Mesothelial cell of epicardium (in vitro differentiated cells): Measurements from ENCODE around the gene RMI2. TPM values are rescaled to one million over a fixed set of nuclear protein-coding genes. Genes with fewer than 3 reads are reported as not detected.

Experiments used
- DNase-seq, 2 experiments: peaks; one replicate each; pipeline ENCODE4 v3.0.0; 2021; ENCODE audit warnings: low spot score in 2 of 2; ENCODE audit not compliant: unreplicated experiment in 2 of 2
- H3K27ac Mint-ChIP-seq: 2 replicates; pipeline ENCODE4 v1.8.0; 2021; ENCODE audit warnings: mixed read lengths
- H3K27me3 Mint-ChIP-seq: 2 replicates; pipeline ENCODE4 v1.8.0; 2021; ENCODE audit warnings: low read depth, mixed read lengths
- H3K36me3 Mint-ChIP-seq: 2 replicates; pipeline ENCODE4 v1.8.0; 2021; ENCODE audit warnings: mixed read lengths
- H3K4me1 Mint-ChIP-seq: 2 replicates; pipeline ENCODE4 v1.8.0; 2021; ENCODE audit warnings: mixed read lengths
- H3K4me3 Mint-ChIP-seq: 2 replicates; pipeline ENCODE4 v1.8.0; 2021; ENCODE audit warnings: mild to moderate bottlenecking, moderate library complexity, mixed read lengths
- H3K9me3 Mint-ChIP-seq: 2 replicates; pipeline ENCODE4 v1.8.0; 2021; ENCODE audit warnings: mixed read lengths
- CTCF ChIP-seq: fragments of 200-600 bp; sonication (generic); IDR thresholded peaks from one replicate; pipeline ENCODE4 v1.5.0; 2021; ENCODE audit warnings: antibody characterized with exemption; ENCODE audit not compliant: unreplicated experiment
- total RNA-seq: library from RNA; stranded (reverse); gene quantifications from 3 replicates; pipeline ENCODE4 v1.2.1, GENCODE V29; 2021

The RMI2 gene
- total RNA-seq, 1 donor from 2014 or later, result 22.4 TPM

- Mint-ChIP-seq H3K4me3 (no peak overlapping the region), H3K9me3 (peaks cover 3% of the 10 kb centered on the region), H3K36me3 (no peaks in the 10 kb centered on the region), H3K27me3 (no peaks in the 10 kb centered on the region), H3K4me1 (peaks cover 60% of the 10 kb centered on the region), H3K27ac (peak overlapping the region; percentile 88)
- no peak for DNase-seq
- TF ChIP-seq CTCF, result no peak
Observed at GRCh38 chr16:11355862-11356261, 10.6 kb downstream of the RMI2 start.

- Mint-ChIP-seq H3K27me3 (no peaks in the 10 kb centered on the region), H3K27ac (no peak overlapping the region), H3K9me3 (peaks cover 3% of the 10 kb centered on the region), H3K4me3 (no peak overlapping the region), H3K36me3 (no peaks in the 10 kb centered on the region), H3K4me1 (peaks cover 59% of the 10 kb centered on the region)
- DNase-seq, result peak; percentile 43 to 64
- TF ChIP-seq CTCF, result peak; percentile 43
Observed at GRCh38 chr16:11356573-11357331, 11.5 kb downstream of the RMI2 start.

GRCh38 chr16:11358531-11358930, 13.3 kb downstream of the RMI2 start:
- H3K27ac Mint-ChIP-seq, result peak overlapping the region; percentile 50
- no peaks in the 10 kb centered on the region for H3K27me3 Mint-ChIP-seq
- no peak for TF ChIP-seq CTCF
- no peak for DNase-seq
- H3K36me3 Mint-ChIP-seq, result no peaks in the 10 kb centered on the region
- H3K9me3 Mint-ChIP-seq, result no peaks in the 10 kb centered on the region
- no peak overlapping the region for H3K4me3 Mint-ChIP-seq
- H3K4me1 Mint-ChIP-seq, result peaks cover 63% of the 10 kb centered on the region

GRCh38 chr16:11359370-11359769, 14.1 kb downstream of the RMI2 start:
- Mint-ChIP-seq H3K4me1 (peaks cover 66% of the 10 kb centered on the region), H3K4me3 (no peak overlapping the region), H3K27me3 (no peaks in the 10 kb centered on the region), H3K36me3 (no peaks in the 10 kb centered on the region), H3K9me3 (no peaks in the 10 kb centered on the region), H3K27ac (peak overlapping the region; percentile 85)
- peak in 1 of 2 experiments; percentile 54 for DNase-seq
- no peak for TF ChIP-seq CTCF

GRCh38 chr16:11360641-11361373, 15.5 kb downstream of the RMI2 start:
- no peak overlapping the region for H3K4me3 Mint-ChIP-seq
- no peaks in the 10 kb centered on the region for H3K9me3 Mint-ChIP-seq
- no peak for TF ChIP-seq CTCF
- no peak for DNase-seq
- no peaks in the 10 kb centered on the region for H3K27me3 Mint-ChIP-seq
- no peak overlapping the region for H3K27ac Mint-ChIP-seq
- H3K4me1 Mint-ChIP-seq, result peaks cover 68% of the 10 kb centered on the region
- H3K36me3 Mint-ChIP-seq, result no peaks in the 10 kb centered on the region
